Hepatocyte (in vitro differentiated cells): ENCODE measurements around the gene CTNNA3.

Source experiments
- CTCF ChIP-seq: fragments of 200-600 bp; sonication (generic); IDR thresholded peaks from 2 replicates; pipeline ENCODE4 v1.5.1; 2016; ENCODE audit warnings: antibody characterized with exemption, mild to moderate bottlenecking; ENCODE audit not compliant: poor library complexity
- EZH2 ChIP-seq: fragments of 200-600 bp; sonication (generic); IDR thresholded peaks from 2 replicates; pipeline ENCODE4 v1.6.1; 2016; ENCODE audit warnings: antibody characterized with exemption, mild to moderate bottlenecking, borderline replicate concordance
- EZH2phosphoT487 ChIP-seq: fragments of 200-600 bp; sonication (generic); IDR thresholded peaks from one replicate; pipeline ENCODE4 v1.6.1; 2018; ENCODE audit warnings: antibody characterized with exemption, mild to moderate bottlenecking, low read depth, moderate library complexity; ENCODE audit not compliant: unreplicated experiment, severe bottlenecking

GRCh38 chr10:67608001-67608400, 88.0 kb downstream of the CTNNA3 start:
- TF ChIP-seq CTCF (no peak), EZH2 (no peak), EZH2phosphoT487 (no peak)
